Activated effector memory CD4-positive, alpha-beta T cell treated with Interleukin-2 at 50 U/mL for 16 hours (primary cell): ENCODE data around the gene LYPD1.

ENCODE experiments used
- DNase-seq: peaks from one replicate; pipeline ENCODE4 v3.0.0-alpha.2; 2020

The LYPD1 gene

GRCh38 chr2:132668189-132668823, 1.7 kb downstream of the LYPD1 start:
- DNase-seq, result no peak

- DNase-seq, result no peak
These were observed 2.3 kb downstream of the LYPD1 start for GRCh38 chr2:132667706-132668105.

- no peak for DNase-seq
These were observed 4.4 kb downstream of the LYPD1 start for GRCh38 chr2:132665401-132666140.

- DNase-seq, result no peak
These were observed 5.9 kb downstream of the LYPD1 start for GRCh38 chr2:132664096-132664495.

- DNase-seq, result no peak
These were observed 7.3 kb downstream of the LYPD1 start for GRCh38 chr2:132662732-132663131.

- DNase-seq, result no peak
These were observed 10.7 kb downstream of the LYPD1 start for GRCh38 chr2:132659331-132659730.

- no peak for DNase-seq
These were observed 13.6 kb downstream of the LYPD1 start for GRCh38 chr2:132656266-132656975.

GRCh38 chr2:132654968-132655367, 15.0 kb downstream of the LYPD1 start:
- DNase-seq, result no peak

- DNase-seq, result no peak
These were observed 15.7 kb downstream of the LYPD1 start for GRCh38 chr2:132654335-132654734.

- DNase-seq, result no peak
These were observed 17.5 kb downstream of the LYPD1 start for GRCh38 chr2:132652474-132652873.

GRCh38 chr2:132651115-132652045, 18.6 kb downstream of the LYPD1 start:
- no peak for DNase-seq

- DNase-seq, result no peak
These were observed 23.4 kb downstream of the LYPD1 start for GRCh38 chr2:132646540-132647108.

- no peak for DNase-seq
These were observed 24.1 kb downstream of the LYPD1 start for GRCh38 chr2:132645722-132646539.

GRCh38 chr2:132645176-132645575, 24.8 kb downstream of the LYPD1 start:
- DNase-seq, result no peak

- DNase-seq, result no peak
These were observed 27.6 kb downstream of the LYPD1 start for GRCh38 chr2:132642415-132642814.

- no peak for DNase-seq
These were observed 28.2 kb downstream of the LYPD1 start for GRCh38 chr2:132641819-132642218.

- DNase-seq, result no peak
These were observed 29.9 kb downstream of the LYPD1 start for GRCh38 chr2:132640116-132640515.

GRCh38 chr2:132638313-132639040, 31.5 kb downstream of the LYPD1 start:
- DNase-seq, result no peak

GRCh38 chr2:132636346-132636745, 33.7 kb downstream of the LYPD1 start:
- DNase-seq, result no peak

- DNase-seq, result no peak
These were observed 36.4 kb downstream of the LYPD1 start for GRCh38 chr2:132633635-132634034.
